ENCODE measurements around the gene COG5. TPM values are rescaled to one million over a fixed set of nuclear protein-coding genes. Genes with fewer than 3 reads are reported as not detected.

The COG5 gene
- total RNA-seq, 2 experiments from 2014 or later, result 40.9 to 60.2 TPM

- CTCF ChIA-PET (ENCODE audit: unreplicated experiment), result no interaction called here
- H3K27ac ChIP-seq (ENCODE audit: low read depth, low read length, poor library complexity, severe bottlenecking), result no peak overlapping the region
- TF ChIP-seq EZH2phosphoT487 (IDR thresholded peaks at IDR 0.05; ENCODE audit: borderline replicate concordance, low read depth, low read length) (no peak), CTCF (conservative IDR thresholded peaks at IDR 0.05; ENCODE audit: low read length) (no peak)
- no peaks in the 10 kb centered on the region for H4K20me1 ChIP-seq (ENCODE audit: insufficient read depth, low read length)
- no peak for DNase-seq (ENCODE audit: low spot score)
- H3K4me1 ChIP-seq (ENCODE audit: insufficient read depth, low read length, poor library complexity, severe bottlenecking), result peaks cover 3% of the 10 kb centered on the region
- no peak overlapping the region for H3K4me3 ChIP-seq (ENCODE audit: low read depth, low read length, poor library complexity, severe bottlenecking)
- BruUV-seq (replicated peaks), result no TSS peak
- no peak overlapping the region for H3K4me2 ChIP-seq (ENCODE audit: low read length)
- H3K9me3 ChIP-seq (ENCODE audit: low read length), result no peaks in the 10 kb centered on the region
- POLR2A ChIA-PET, result no interaction called here
- intact Hi-C loops (cut with micrococcal nuclease; ENCODE audit: unreplicated experiment), result no loop called here
- no peak overlapping the region for H2AFZ ChIP-seq (ENCODE audit: low read length)
- no peaks in the 10 kb centered on the region for H3K79me2 ChIP-seq (ENCODE audit: insufficient read depth, low read depth, low read length)
- no peaks in the 10 kb centered on the region for H3K9me2 ChIP-seq (ENCODE audit: insufficient read depth, low read length)
- no peaks in the 10 kb centered on the region for H3K36me3 ChIP-seq (ENCODE audit: insufficient read depth, low read length)
These were observed 176.0 kb downstream of the COG5 start for GRCh38 chr7:107387573-107388219.

- TF ChIP-seq CTCF (conservative IDR thresholded peaks at IDR 0.05; ENCODE audit: low read length) (no peak), EZH2phosphoT487 (IDR thresholded peaks at IDR 0.05; ENCODE audit: borderline replicate concordance, low read depth, low read length) (no peak)
- Histone ChIP-seq H3K79me2 (ENCODE audit: insufficient read depth, low read depth, low read length) (no peaks in the 10 kb centered on the region), H3K9me3 (ENCODE audit: low read length) (no peaks in the 10 kb centered on the region), H3K27ac (ENCODE audit: low read depth, low read length, poor library complexity, severe bottlenecking) (no peak overlapping the region), H3K4me3 (ENCODE audit: low read depth, low read length, poor library complexity, severe bottlenecking) (no peak overlapping the region), H4K20me1 (ENCODE audit: insufficient read depth, low read length) (no peaks in the 10 kb centered on the region), H2AFZ (ENCODE audit: low read length) (no peak overlapping the region), H3K4me1 (ENCODE audit: insufficient read depth, low read length, poor library complexity, severe bottlenecking) (peaks cover 3% of the 10 kb centered on the region), H3K9me2 (ENCODE audit: insufficient read depth, low read length) (no peaks in the 10 kb centered on the region), H3K4me2 (ENCODE audit: low read length) (no peak overlapping the region), H3K36me3 (ENCODE audit: insufficient read depth, low read length) (no peaks in the 10 kb centered on the region)
- intact Hi-C loops (cut with micrococcal nuclease; ENCODE audit: unreplicated experiment), result no loop called here
- BruUV-seq (replicated peaks), result no TSS peak
- POLR2A ChIA-PET, result interaction anchor here (1.6 kb wide), 1 partner anchor 19 kb away, joined by 4 read pairs; no protein-coding TSS in a partner anchor
- no peak for DNase-seq (ENCODE audit: low spot score)
- CTCF ChIA-PET (ENCODE audit: unreplicated experiment), result no interaction called here
These were observed 176.6 kb downstream of the COG5 start for GRCh38 chr7:107387128-107387527.

GRCh38 chr7:107386548-107387102, 177.1 kb downstream of the COG5 start:
- H3K9me2 ChIP-seq (ENCODE audit: insufficient read depth, low read length), result no peaks in the 10 kb centered on the region
- no peaks in the 10 kb centered on the region for H3K79me2 ChIP-seq (ENCODE audit: insufficient read depth, low read depth, low read length)
- H3K27ac ChIP-seq (ENCODE audit: low read depth, low read length, poor library complexity, severe bottlenecking), result no peak overlapping the region
- no peak overlapping the region for H3K4me2 ChIP-seq (ENCODE audit: low read length)
- no peak overlapping the region for H2AFZ ChIP-seq (ENCODE audit: low read length)
- TF ChIP-seq CTCF (conservative IDR thresholded peaks at IDR 0.05; ENCODE audit: low read length) (no peak), EZH2phosphoT487 (IDR thresholded peaks at IDR 0.05; ENCODE audit: borderline replicate concordance, low read depth, low read length) (no peak)
- POLR2A ChIA-PET, result interaction anchor here (1.2 to 1.6 kb wide), 2 partner anchors 10 to 18 kb away, joined by 4 read pairs; no protein-coding TSS in a partner anchor
- no peaks in the 10 kb centered on the region for H3K36me3 ChIP-seq (ENCODE audit: insufficient read depth, low read length)
- BruUV-seq (replicated peaks), result no TSS peak
- no peak for DNase-seq (ENCODE audit: low spot score)
- no peak overlapping the region for H3K4me3 ChIP-seq (ENCODE audit: low read depth, low read length, poor library complexity, severe bottlenecking)
- intact Hi-C loops (cut with micrococcal nuclease; ENCODE audit: unreplicated experiment), result no loop called here
- no peaks in the 10 kb centered on the region for H3K9me3 ChIP-seq (ENCODE audit: low read length)
- peaks cover 3% of the 10 kb centered on the region for H3K4me1 ChIP-seq (ENCODE audit: insufficient read depth, low read length, poor library complexity, severe bottlenecking)
- no peaks in the 10 kb centered on the region for H4K20me1 ChIP-seq (ENCODE audit: insufficient read depth, low read length)
- CTCF ChIA-PET (ENCODE audit: unreplicated experiment), result no interaction called here

Data from OCI-LY7 (cell line).